ENCODE data around the gene TTLL6.
A peak's percentile ranks its signal among the peaks of the same experiment; 100 is the strongest.
"Not testable (repeated sequence)": the region's sequence is repeated elsewhere in the genome, so short reads cannot be mapped to it uniquely, and the experiment has no call there.

Gene TTLL6

DNA sequence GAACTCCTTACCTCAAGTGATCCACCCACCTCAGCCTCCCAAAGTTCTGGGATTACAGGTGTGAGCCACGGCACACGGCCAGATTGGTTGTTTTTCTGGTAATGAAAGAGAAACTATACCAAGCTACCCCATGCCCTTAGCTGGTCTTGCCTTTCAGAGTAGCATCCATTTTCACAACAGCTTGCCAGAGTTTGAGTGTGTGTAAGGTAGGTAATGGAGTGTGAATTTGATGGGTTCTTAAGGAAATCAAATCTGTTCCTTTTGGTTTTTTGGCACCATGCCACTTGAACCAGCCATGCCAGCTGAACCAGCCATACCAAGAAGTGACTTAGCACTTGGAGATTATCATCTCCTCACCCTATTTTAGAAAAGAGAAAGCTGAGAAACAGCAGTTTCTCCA is 18.9 kb upstream of the TTLL6 start:
- Histone ChIP-seq H3K4me3 (ENCODE audit: low read depth, low read length) (no peak overlapping the region), H3K27ac (no peak overlapping the region), H3K27me3 (replicated peaks) (no peaks in the 10 kb centered on the region), H3K36me3 (replicated peaks) (no peaks in the 10 kb centered on the region)
- no peak for DNase-seq
- in situ Hi-C loops (cut with HindIII; ENCODE audit: low pct_ligation_motif_present, low sequenced_read_pairs): no loop called here
- TF ChIP-seq, protein P1, sequence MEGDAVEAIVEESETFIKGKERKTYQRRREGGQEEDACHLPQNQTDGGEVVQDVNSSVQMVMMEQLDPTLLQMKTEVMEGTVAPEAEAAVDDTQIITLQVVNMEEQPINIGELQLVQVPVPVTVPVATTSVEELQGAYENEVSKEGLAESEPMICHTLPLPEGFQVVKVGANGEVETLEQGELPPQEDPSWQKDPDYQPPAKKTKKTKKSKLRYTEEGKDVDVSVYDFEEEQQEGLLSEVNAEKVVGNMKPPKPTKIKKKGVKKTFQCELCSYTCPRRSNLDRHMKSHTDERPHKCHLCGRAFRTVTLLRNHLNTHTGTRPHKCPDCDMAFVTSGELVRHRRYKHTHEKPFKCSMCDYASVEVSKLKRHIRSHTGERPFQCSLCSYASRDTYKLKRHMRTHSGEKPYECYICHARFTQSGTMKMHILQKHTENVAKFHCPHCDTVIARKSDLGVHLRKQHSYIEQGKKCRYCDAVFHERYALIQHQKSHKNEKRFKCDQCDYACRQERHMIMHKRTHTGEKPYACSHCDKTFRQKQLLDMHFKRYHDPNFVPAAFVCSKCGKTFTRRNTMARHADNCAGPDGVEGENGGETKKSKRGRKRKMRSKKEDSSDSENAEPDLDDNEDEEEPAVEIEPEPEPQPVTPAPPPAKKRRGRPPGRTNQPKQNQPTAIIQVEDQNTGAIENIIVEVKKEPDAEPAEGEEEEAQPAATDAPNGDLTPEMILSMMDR (IDR thresholded peaks at IDR 0.05; ENCODE audit: low read depth, low read length, missing control alignments): no peak

DNA sequence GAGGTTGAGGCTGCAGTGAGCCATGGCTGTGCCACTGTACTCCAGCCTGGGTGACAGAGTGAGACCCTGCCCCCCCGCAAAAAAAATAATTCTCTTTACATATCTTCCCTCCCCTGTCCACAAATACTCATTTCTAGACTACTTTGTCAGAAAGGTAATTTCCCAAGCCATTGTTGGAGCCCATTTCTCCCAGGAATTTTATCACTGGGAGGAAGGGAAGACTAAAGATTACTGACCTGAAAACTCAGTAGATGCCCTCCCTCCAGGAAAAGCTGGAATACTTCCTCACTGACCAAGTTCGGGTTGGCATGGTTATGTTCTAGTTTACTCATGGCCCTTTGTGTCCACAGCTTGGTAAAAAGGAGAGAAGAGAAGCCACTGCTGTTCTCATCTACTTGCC is 17.9 kb upstream of the TTLL6 start:
- Histone ChIP-seq H3K27ac (no peak overlapping the region), H3K36me3 (replicated peaks) (no peaks in the 10 kb centered on the region), H3K27me3 (replicated peaks) (no peaks in the 10 kb centered on the region), H3K4me3 (ENCODE audit: low read depth, low read length) (no peak overlapping the region)
- DNase-seq: no peak
- in situ Hi-C loops (cut with HindIII; ENCODE audit: low pct_ligation_motif_present, low sequenced_read_pairs): no loop called here
- TF ChIP-seq, protein P1 (IDR thresholded peaks at IDR 0.05; ENCODE audit: low read depth, low read length, missing control alignments): no peak

DNA sequence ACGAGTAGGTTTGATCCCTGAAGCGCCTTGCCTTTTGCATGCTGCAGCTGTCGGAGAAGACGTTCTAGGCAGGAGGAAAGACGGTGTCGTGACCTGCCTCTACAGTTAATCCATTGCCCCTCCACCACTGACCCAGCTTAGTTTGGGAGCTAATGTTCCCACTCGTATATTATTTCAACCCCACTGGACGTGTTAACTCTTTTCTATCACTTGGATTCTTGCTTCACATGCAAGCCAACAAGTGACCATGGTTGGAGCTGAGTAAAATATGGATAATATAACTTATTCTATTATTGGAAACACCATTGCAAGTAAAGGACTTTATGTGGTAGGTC is 14.5 kb upstream of the TTLL6 start:
- Histone ChIP-seq H3K27me3 (replicated peaks) (no peaks in the 10 kb centered on the region), H3K27ac (peak overlapping the region; percentile 90), H3K4me3 (ENCODE audit: low read depth, low read length) (peak overlapping the region; percentile 97), H3K36me3 (replicated peaks) (no peaks in the 10 kb centered on the region)
- DNase-seq: no peak
- in situ Hi-C loops (cut with HindIII; ENCODE audit: low pct_ligation_motif_present, low sequenced_read_pairs): no loop called here
- TF ChIP-seq, protein P1 (IDR thresholded peaks at IDR 0.05; ENCODE audit: low read depth, low read length, missing control alignments): no peak

DNA sequence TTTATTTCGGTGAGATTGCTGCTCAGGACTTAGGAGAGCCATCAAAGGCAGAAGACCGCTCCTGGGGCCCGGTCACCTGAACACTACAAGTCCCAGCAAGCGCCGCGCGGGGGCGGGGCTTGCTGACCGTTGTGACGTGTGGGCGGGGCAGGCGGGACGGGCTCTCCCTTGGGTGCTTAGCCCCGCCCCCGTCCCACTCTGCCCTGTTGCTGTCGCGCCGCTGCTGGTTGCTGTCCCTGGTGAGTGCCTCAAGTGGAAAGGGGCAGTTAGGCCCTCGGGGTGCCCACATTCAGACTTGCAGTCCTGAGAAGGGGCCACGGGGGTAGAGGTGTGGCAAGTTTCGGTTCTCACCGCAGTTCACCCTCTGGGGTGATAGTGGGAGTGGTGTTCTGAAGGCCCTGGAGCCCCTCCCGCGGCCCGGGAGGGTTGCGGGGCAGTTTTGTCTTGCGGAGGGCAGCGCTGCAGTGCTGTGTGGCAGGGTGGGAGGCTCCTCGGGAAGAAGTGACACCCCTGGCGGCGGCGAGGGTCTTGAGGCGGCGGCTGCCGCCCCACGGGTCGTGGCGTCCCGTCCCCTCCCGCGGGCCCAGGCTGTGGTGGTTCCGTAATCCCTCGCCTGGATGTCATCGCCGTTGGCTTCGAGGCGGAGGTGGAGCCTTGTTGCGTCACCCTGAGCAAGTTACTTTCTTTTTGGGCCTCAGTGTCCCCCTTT is 14.0 kb upstream of the TTLL6 start, which contains the start of gene CALCOCO2:
TSS of gene CALCOCO2 (plus strand) at position 196 of the 709 bp plus-strand sequence. CDS start 10,673 bp downstream, outside the sequence.
- peak; percentile 86 for DNase-seq
- peak within 1 kb of the TSS; percentile 97 for H3K4me3 ChIP-seq (ENCODE audit: low read depth, low read length)
- peak within 1 kb of the TSS; percentile 90 for H3K27ac ChIP-seq
- in situ Hi-C loops (cut with HindIII; ENCODE audit: low pct_ligation_motif_present, low sequenced_read_pairs): no loop called here
- H3K36me3 ChIP-seq (replicated peaks): no peaks in the 10 kb centered on the region
- TF ChIP-seq, protein P1 (IDR thresholded peaks at IDR 0.05; ENCODE audit: low read depth, low read length, missing control alignments): no peak
- no peaks in the 10 kb centered on the region for H3K27me3 ChIP-seq (replicated peaks)

DNA sequence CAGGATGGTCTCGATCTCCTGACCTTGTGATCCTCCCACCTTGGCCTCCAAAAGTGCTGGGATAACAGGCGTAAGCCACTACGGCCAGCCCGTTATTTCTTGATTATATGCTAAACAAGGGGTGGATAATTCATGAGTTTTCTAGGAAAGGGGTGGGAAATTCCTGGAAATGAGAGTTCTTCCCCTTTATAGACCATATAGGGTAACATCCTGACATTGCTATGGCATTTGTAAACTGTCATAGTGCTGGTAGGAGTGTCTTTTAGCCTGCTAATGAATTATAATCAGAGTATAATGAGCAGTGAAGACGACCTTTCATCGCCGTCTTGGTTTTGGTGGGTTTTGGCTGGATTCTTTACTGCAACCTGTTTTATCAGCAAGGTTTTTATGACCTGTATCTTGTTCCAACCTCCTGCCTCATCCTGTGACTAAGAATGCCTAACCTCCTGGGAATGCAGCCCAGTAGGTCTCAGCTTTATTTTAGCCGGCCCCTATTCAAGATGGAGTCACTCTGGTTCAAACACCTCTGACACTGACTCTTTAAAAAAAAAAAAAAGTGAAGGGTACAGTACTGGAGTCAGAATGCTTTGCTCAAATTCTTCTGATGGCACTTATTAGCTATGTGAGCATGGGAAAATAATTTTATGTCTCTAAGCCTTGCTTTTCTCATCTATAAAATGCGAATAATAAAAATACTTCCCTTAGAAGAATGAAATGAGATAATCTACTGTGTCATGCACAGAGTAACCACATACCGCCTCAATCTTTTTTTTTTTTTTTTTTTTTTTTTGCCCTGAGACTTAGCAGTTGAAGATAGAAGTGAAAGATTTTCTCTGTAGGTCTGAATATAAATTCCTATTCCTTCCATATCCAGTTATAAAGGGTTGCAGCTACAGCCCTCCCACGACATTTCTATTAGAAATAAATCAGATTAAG is 8.7 kb upstream of the TTLL6 start:
- no peak overlapping the region for H3K4me3 ChIP-seq (ENCODE audit: low read depth, low read length)
- no peaks in the 10 kb centered on the region for H3K27me3 ChIP-seq (replicated peaks)
- in situ Hi-C loops (cut with HindIII; ENCODE audit: low pct_ligation_motif_present, low sequenced_read_pairs): no loop called here
- TF ChIP-seq, protein P1 (IDR thresholded peaks at IDR 0.05; ENCODE audit: low read depth, low read length, missing control alignments): no peak
- no peaks in the 10 kb centered on the region for H3K36me3 ChIP-seq (replicated peaks)
- no peak for DNase-seq
- no peak overlapping the region for H3K27ac ChIP-seq

DNA sequence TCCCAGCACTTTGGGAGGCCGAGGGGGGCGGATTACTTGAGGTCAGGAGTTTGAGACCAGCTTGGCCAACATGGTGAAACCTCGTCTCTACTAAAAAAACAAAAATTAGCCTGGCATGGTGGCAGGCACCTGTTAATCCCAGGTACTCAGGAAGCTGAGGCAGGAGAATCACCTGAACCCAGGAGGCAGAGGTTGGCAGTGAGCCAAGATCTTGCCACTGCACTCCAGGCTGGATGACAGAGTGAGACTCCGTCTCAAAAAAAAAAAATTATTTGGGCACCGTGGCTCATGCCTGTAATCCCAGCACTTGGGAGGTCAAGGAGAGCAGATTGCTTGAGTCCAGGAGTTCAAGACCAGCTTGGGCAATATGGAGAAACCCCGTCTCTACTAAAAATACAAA is 3.9 kb upstream of the TTLL6 start:
- not testable (repeated sequence) for H3K4me3 ChIP-seq (ENCODE audit: low read depth, low read length); H3K27ac ChIP-seq; DNase-seq; H3K36me3 ChIP-seq (replicated peaks); H3K27me3 ChIP-seq (replicated peaks)
- in situ Hi-C loops (cut with HindIII; ENCODE audit: low pct_ligation_motif_present, low sequenced_read_pairs): loop anchor here (25.0 kb wide), 1 partner anchor 216 kb away; no protein-coding TSS in a partner anchor

Data from brain microvascular endothelial cell (primary cell).